ENCODE results near the gene XKR7. TPM values are rescaled to one million over a fixed set of nuclear protein-coding genes. Genes with fewer than 3 reads are reported as not detected.

The XKR7 gene
- total and polyA plus RNA-seq, 10 of the 15 experiments (the other 5 are each of a cell fraction or from before 2014, with no cell fraction given): not detected

GRCh38 chr20:32034581-32035425 lies 66.9 kb downstream of the XKR7 start (continued):
- TF ChIP-seq MEF2B (IDR thresholded peaks at IDR 0.05; ENCODE audit: partially characterized antibody, poor library complexity, severe bottlenecking): peak; percentile 80
- no peak for TF ChIP-seq BMI1 (IDR thresholded peaks at IDR 0.05; ENCODE audit: borderline replicate concordance)
- no peak for TF ChIP-seq SRF (IDR thresholded peaks at IDR 0.05; ENCODE audit: low read depth in 2 of 2, low read length in 2 of 2)
- no peak for TF ChIP-seq JUND (IDR thresholded peaks at IDR 0.05; ENCODE audit: low read depth, low read length)
- TF ChIP-seq IKZF1 (conservative IDR thresholded peaks at IDR 0.05): peak; percentile 86
- no peak for TF ChIP-seq WRNIP1 (IDR thresholded peaks at IDR 0.05; ENCODE audit: borderline replicate concordance, low read depth, low read length)
- TF ChIP-seq EED (IDR thresholded peaks at IDR 0.05; ENCODE audit: low read depth): peak; percentile 65; the same call in 1 of the 2 replicates
- no peak for TF ChIP-seq RBBP5 (conservative IDR thresholded peaks at IDR 0.05)
- TF ChIP-seq TCF3 (IDR thresholded peaks at IDR 0.05; ENCODE audit: borderline replicate concordance, insufficient read depth, low read depth, low read length): no peak
- no peak for TF ChIP-seq CEBPB (IDR thresholded peaks at IDR 0.05; ENCODE audit: borderline replicate concordance in 1 of 2, low read depth in 2 of 2, low read length in 2 of 2)
- peak; percentile 50; the same call in 1 of the 2 replicates for TF ChIP-seq GATAD2B (conservative IDR thresholded peaks at IDR 0.05; ENCODE audit: low read depth)

DNA sequence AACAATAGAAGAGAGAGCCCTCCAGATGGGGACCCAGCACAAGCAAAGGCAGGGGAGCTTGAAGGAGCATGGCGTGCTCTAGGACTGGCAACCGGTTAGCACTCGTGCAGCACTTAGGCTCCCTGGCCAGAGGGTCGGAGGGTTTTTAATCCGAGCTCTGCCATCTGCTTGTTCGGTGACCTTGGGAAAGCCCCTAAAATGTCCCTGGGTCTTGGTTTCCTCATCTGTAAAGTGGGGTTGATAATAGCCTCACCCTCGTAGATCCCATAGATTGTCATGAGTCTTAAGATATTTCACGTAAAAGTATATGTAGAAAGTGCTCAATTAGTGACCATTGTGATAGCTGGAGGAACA lies 67.5 kb downstream of the XKR7 start:
- 3% methylated on average over 8 of the region's 8 CpGs for WGBS (ENCODE audit: insufficient coverage, insufficient replicate concordance, low lambda C conversion rate, missing lambda C conversion rate)

More for the DNA sequence above, 67.5 kb downstream of the XKR7 start:
- BruUV-seq (replicated peaks): no TSS peak
- no peak for TF ChIP-seq NFIC (IDR thresholded peaks at IDR 0.05; ENCODE audit: low read depth, low read length)
- TF ChIP-seq MTA2 (IDR thresholded peaks at IDR 0.05; ENCODE audit: low read depth): no peak
- no peak for TF ChIP-seq POU2F2 (IDR thresholded peaks at IDR 0.05; ENCODE audit: borderline replicate concordance, low read depth, low read length)
- peak; percentile 81; the same call in 1 of the 2 replicates for TF ChIP-seq ESRRA (IDR thresholded peaks at IDR 0.05; ENCODE audit: low read length)
- no peak for TF ChIP-seq YBX1 (IDR thresholded peaks at IDR 0.05)
- no peak for TF ChIP-seq SIN3A (IDR thresholded peaks at IDR 0.05; ENCODE audit: low read depth, low read length)
- no peaks in the 10 kb centered on the region; a peak in 1 of 4 replicates for H3K27me3 ChIP-seq (replicated peaks in 1 of 2; ENCODE audit: control insufficient read depth in 2 of 2, insufficient read depth in 2 of 2, low read length in 1 of 2)
- FAIRE-seq (no peak), ATAC-seq (peak; percentile 63), DNase-seq (ENCODE audit: low read depth, low spot score) (no peak)
- peak overlapping the region; percentile 42 for H3K27ac ChIP-seq (ENCODE audit: control insufficient read depth, insufficient read depth)
- peak overlapping the region; percentile 55; the same call in 1 of the 2 replicates for H2AFZ ChIP-seq (ENCODE audit: control insufficient read depth, low read depth, low read length)
- no peaks in the 10 kb centered on the region for H4K20me1 ChIP-seq (ENCODE audit: control insufficient read depth, insufficient read depth)
- H3K79me2 ChIP-seq (ENCODE audit: control insufficient read depth, insufficient read depth, low read length): no peaks in the 10 kb centered on the region
- ChIA-PET POLR2A (interaction anchor here (0.5 to 3.2 kb wide), 11 partner anchors 17 to 178 kb away, joined by 3 to 30 read pairs (median 5); partner anchors contain the start of genes HCK and TM9SF4), CTCF (interaction anchor here (0.6 to 9.5 kb wide), 40 partner anchors 10 to 743 kb away, joined by 3 to 298 read pairs (median 6); partner anchors contain the start of genes HCK, PDRG1 and TM9SF4), RAD21 (ENCODE audit: unreplicated experiment) (interaction anchor here (1.0 to 10.3 kb wide), 24 partner anchors 9 to 617 kb away, joined by 3 to 220 read pairs (median 4); partner anchors contain the start of genes HCK and PDRG1), SMC1A (ENCODE audit: uncharacterized antibody, unreplicated experiment) (interaction anchor here (0.7 to 10.2 kb wide), 29 partner anchors 10 to 617 kb away, joined by 3 to 344 read pairs (median 5); partner anchors contain the start of genes HCK and TM9SF4)
- in situ Hi-C loops (cut with MboI): no loop called here
- H3K4me1 ChIP-seq (ENCODE audit: control insufficient read depth, insufficient read depth, low read length): peaks cover 31% of the 10 kb centered on the region
- no peaks in the 10 kb centered on the region for H3K36me3 ChIP-seq (ENCODE audit: control insufficient read depth in 2 of 2, insufficient read depth in 2 of 2, low read length in 1 of 2)
- no peak overlapping the region for H3K9ac ChIP-seq (ENCODE audit: control insufficient read depth, insufficient read depth, low read length)
- peaks cover 5% of the 10 kb centered on the region; the same call in 2 of the 3 replicates for H3K9me3 ChIP-seq (replicated peaks; ENCODE audit: control insufficient read depth, insufficient read depth, low read length)
- H3K4me2 ChIP-seq (ENCODE audit: control insufficient read depth, insufficient read depth): peak overlapping the region; percentile 28; the same call in 1 of the 2 replicates
- H3K4me3 ChIP-seq: no peak overlapping the region
- intact Hi-C loops (cut with micrococcal nuclease; ENCODE audit: unreplicated experiment): loop anchor here (1.0 to 2.0 kb wide), 2 partner anchors 27 to 57 kb away; no protein-coding TSS in a partner anchor

Measured in GM12878 (cell line).